ENCODE measurements around the gene SPTAN1. TPM values are rescaled to one million over a fixed set of nuclear protein-coding genes. Genes with fewer than 3 reads are reported as not detected.
"Not testable (repeated sequence)": the region's sequence is repeated elsewhere in the genome, so short reads cannot be mapped to it uniquely, and the experiment has no call there.

The SPTAN1 gene
- total RNA-seq, 1 experiment from 2014 or later, result 181 TPM

DNA sequence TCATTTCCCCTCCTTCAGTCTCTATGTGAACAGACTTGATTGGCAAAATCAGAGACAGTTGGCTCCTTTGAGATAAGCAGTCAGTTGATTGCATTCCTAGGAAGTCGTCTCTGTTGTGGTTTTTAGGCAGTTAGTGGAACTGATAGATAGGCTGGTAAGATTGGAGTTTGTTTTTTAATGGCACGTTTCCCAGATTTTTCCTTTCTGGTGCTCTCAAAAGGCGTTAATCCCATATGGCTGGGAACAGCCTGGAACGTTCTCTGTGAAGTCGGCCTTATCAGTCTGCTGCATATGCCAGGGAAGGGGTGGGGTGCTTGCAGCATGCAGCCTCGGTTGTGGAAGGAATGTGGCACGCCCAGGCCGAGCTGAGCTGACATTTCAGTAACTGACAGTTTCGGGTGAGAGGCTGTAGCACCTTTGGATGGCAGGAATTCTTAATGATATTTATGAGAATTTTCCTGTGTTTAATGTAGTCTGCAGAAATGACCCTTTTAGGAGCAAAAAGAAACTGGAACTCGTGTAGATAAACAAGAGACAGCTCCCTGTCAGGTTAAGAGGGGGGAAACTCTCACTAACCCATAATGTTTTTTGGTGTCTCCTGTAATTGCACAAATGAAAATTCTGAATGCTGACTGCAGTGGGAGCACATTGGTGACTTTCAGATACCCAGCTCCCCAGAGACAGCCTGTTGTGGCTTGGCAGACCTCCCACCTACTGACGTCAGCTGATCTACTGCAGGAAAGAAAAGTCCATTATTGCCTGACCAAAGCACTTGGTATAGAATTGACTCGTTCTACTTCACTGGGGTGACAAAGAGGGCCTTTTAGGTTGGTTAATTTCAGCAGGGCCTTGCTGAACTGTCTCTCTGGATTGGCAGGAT lies 6.3 kb downstream of the SPTAN1 start:
- Histone ChIP-seq H3K9me3 (replicated peaks) (no peaks in the 10 kb centered on the region), H3K4me1 (replicated peaks) (peaks cover 56% of the 10 kb centered on the region)

DNA sequence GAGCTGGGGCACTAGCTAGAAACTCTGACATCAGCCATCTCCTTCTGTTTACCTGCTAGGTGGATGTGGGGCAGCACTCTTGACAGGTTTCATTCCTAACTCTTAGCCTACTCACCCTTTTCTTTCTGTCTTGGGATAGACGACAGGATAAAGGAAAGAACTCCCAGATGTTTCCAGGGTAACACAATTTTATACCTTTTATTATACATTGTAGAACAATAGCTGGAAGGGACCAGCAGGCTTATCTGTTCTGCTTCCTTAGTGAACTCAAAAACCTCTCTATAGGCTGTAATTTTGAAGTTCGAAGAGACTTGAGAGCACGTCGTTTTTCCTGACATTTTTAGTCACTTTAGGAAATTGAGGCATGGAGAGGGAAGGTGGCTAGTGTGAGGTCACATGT lies 13.2 kb downstream of the SPTAN1 start:
- Histone ChIP-seq H3K4me3 (no peak overlapping the region), H3K27ac (no peak overlapping the region), H3K9me3 (replicated peaks) (no peaks in the 10 kb centered on the region), H3K4me1 (replicated peaks) (no peaks in the 10 kb centered on the region; the same call in 1 of the 2 replicates), H3K27me3 (replicated peaks) (no peaks in the 10 kb centered on the region), H3K36me3 (peaks cover 60% of the 10 kb centered on the region)
- no peak for DNase-seq (ENCODE audit: low read depth in 1 of 2, low spot score in 2 of 2)

More for the DNA sequence above, 6.3 kb downstream of the SPTAN1 start:
- peak overlapping the region; percentile 66 for H3K27ac ChIP-seq
- peak overlapping the region; percentile 2; the same call in 1 of the 2 replicates for H3K4me3 ChIP-seq
- peak; percentile 84 to 85 for DNase-seq (ENCODE audit: low read depth in 1 of 2, low spot score in 2 of 2)
- peaks cover 26% of the 10 kb centered on the region for H3K36me3 ChIP-seq
- no peaks in the 10 kb centered on the region for H3K27me3 ChIP-seq (replicated peaks)

DNA sequence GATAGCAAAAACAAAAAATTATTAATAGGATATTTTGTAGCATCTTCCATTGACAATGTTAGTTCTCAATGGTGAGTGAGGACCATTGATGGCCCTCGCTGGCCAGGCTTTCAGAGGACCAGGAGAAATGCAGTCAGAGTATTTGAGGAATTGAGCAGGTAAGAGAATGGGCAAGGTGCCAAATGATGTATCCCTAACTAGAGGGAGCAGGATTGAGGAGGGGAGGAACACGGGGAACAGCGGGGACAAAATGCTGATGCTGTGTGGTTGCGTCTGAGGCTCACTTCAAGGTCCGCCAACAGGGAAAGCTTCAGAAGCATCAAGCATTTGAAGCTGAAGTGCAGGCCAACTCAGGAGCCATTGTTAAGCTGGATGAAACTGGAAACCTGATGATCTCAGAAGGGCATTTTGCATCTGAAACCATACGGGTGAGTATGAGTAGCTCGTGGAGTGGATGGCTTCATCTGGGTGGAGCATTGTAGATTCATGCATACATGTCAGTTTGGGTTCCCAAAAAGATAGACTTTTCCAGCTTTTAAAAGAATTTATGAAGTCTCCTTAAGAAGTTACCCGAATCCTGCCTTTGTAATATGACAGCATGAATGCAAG lies 16.2 kb downstream of the SPTAN1 start:
- no peak overlapping the region for H3K4me3 ChIP-seq
- DNase-seq (ENCODE audit: low read depth in 1 of 2, low spot score in 2 of 2), result no peak
- H3K9me3 ChIP-seq (replicated peaks), result no peaks in the 10 kb centered on the region
- H3K27me3 ChIP-seq (replicated peaks), result no peaks in the 10 kb centered on the region
- no peak overlapping the region for H3K27ac ChIP-seq
- no peaks in the 10 kb centered on the region; the same call in 1 of the 2 replicates for H3K4me1 ChIP-seq (replicated peaks)
- peaks cover 78% of the 10 kb centered on the region for H3K36me3 ChIP-seq

DNA sequence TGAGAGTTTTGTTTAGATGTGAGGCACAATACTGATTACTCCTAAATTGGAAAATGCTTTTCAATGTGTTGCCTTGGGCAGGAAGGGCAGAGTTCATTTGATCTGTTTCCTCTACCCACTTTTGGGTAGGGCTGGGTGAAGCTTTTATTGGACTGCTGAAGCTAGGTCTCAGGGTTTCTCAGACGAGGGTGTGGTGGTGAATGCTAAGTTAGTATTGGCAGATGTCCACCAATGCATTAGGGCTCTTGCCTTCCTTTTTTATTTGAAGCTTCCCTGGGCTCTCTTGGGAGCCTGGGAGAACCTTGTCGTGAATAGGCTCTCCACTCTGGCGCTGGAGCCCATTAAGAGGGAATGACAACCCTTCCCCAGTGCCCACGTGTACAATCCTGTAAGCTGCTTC lies 23.1 kb downstream of the SPTAN1 start:
- no peak overlapping the region for H3K27ac ChIP-seq
- H3K27me3 ChIP-seq (replicated peaks), result no peaks in the 10 kb centered on the region
- H3K9me3 ChIP-seq (replicated peaks), result no peaks in the 10 kb centered on the region
- no peak overlapping the region for H3K4me3 ChIP-seq
- no peaks in the 10 kb centered on the region for H3K4me1 ChIP-seq (replicated peaks)
- no peak for DNase-seq (ENCODE audit: low read depth in 1 of 2, low spot score in 2 of 2)
- peaks cover 89% of the 10 kb centered on the region for H3K36me3 ChIP-seq

DNA sequence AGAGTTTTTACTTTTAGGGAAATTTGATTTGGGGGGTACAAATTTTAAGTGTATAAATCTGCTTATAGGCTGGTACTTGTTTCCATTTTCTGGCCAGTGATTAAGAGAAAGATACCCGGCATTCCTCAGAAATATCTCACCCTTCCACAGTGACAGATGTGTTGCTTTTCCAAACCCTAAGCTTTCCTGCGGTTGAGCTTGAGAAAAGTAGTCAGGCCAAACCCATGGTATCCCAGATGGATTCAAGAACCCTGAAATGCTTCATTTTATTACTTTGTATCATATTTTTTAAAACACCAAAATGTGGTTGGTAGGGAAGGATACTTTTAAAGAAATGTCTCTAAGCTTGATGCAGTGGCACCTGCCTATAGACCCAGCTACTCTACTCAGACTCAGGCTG lies 23.5 kb downstream of the SPTAN1 start:
- Histone ChIP-seq H3K9me3 (replicated peaks) (no peaks in the 10 kb centered on the region), H3K27ac (no peak overlapping the region), H3K4me3 (no peak overlapping the region), H3K36me3 (peaks cover 89% of the 10 kb centered on the region), H3K27me3 (replicated peaks) (no peaks in the 10 kb centered on the region), H3K4me1 (replicated peaks) (no peaks in the 10 kb centered on the region)
- no peak for DNase-seq (ENCODE audit: low read depth in 1 of 2, low spot score in 2 of 2)

DNA sequence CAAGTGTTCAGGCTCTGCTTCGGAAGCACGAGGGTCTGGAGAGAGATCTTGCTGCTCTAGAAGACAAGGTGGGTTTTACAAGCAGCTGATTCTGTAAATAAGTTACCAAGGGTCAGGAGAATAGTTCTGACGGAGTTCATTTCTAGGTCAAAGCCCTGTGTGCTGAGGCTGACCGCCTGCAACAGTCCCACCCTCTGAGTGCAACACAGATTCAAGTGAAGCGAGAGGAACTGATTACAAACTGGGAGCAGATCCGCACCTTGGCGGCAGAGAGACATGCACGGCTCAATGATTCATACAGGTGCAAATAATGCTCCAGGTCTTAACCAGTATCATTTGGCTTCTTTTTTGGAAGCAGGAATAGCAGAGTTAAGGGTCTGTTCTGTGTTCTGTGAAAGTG lies 24.8 kb downstream of the SPTAN1 start:
- DNase-seq (ENCODE audit: low read depth in 1 of 2, low spot score in 2 of 2), result no peak
- H3K36me3 ChIP-seq, result peaks cover 91% of the 10 kb centered on the region

GRCh38 chr9:128579194-128579593 lies 26.8 kb downstream of the SPTAN1 start:
- Histone ChIP-seq H3K4me1 (replicated peaks) (no peaks in the 10 kb centered on the region), H3K9me3 (replicated peaks) (no peaks in the 10 kb centered on the region), H3K27me3 (replicated peaks) (no peaks in the 10 kb centered on the region), H3K4me3 (no peak overlapping the region), H3K27ac (no peak overlapping the region), H3K36me3 (peaks cover 94% of the 10 kb centered on the region)
- DNase-seq (ENCODE audit: low read depth in 1 of 2, low spot score in 2 of 2), result no peak

More for the DNA sequence above, 24.8 kb downstream of the SPTAN1 start:
- no peaks in the 10 kb centered on the region for H3K9me3 ChIP-seq (replicated peaks)
- H3K27me3 ChIP-seq (replicated peaks), result no peaks in the 10 kb centered on the region
- no peak overlapping the region for H3K4me3 ChIP-seq
- H3K4me1 ChIP-seq (replicated peaks), result no peaks in the 10 kb centered on the region
- H3K27ac ChIP-seq, result no peak overlapping the region

GRCh38 chr9:128580731-128581130 lies 28.3 kb downstream of the SPTAN1 start:
- Histone ChIP-seq H3K9me3 (replicated peaks) (no peaks in the 10 kb centered on the region), H3K27me3 (replicated peaks) (no peaks in the 10 kb centered on the region), H3K4me3 (no peak overlapping the region), H3K36me3 (peaks cover 95% of the 10 kb centered on the region), H3K4me1 (replicated peaks) (no peaks in the 10 kb centered on the region), H3K27ac (no peak overlapping the region)
- DNase-seq (ENCODE audit: low read depth in 1 of 2, low spot score in 2 of 2), result no peak

DNA sequence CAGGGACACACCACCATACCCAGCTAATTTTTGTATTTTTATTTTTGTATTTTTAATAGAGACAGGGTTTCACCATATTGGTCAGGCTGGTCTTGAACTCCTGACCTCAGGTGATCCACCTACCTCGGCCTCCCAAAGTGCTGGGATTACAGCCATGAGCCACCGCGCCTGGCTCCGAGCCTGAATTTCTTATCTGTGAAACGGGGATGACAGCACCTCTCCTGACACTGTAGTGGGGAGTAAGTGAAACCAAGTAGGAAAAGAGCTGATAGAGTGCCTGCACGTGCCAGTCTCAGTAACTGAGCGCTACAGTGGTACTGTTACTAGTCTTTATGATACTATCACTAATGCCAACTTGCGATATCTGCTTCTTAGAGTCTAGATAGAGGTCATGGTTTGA lies 32.8 kb downstream of the SPTAN1 start:
- H3K4me1 ChIP-seq (replicated peaks); H3K4me3 ChIP-seq; DNase-seq (ENCODE audit: low read depth in 1 of 2, low spot score in 2 of 2); H3K27me3 ChIP-seq (replicated peaks); H3K27ac ChIP-seq; H3K9me3 ChIP-seq (replicated peaks): not testable (repeated sequence)
- H3K36me3 ChIP-seq, result peaks cover 91% of the 10 kb centered on the region

- not testable (repeated sequence) for H3K4me3 ChIP-seq; H3K27ac ChIP-seq; H3K4me1 ChIP-seq (replicated peaks); DNase-seq (ENCODE audit: low read depth in 1 of 2, low spot score in 2 of 2); H3K27me3 ChIP-seq (replicated peaks); H3K9me3 ChIP-seq (replicated peaks)
- H3K36me3 ChIP-seq, result peaks cover 91% of the 10 kb centered on the region
Observed at GRCh38 chr9:128586934-128587333, 34.5 kb downstream of the SPTAN1 start.

DNA sequence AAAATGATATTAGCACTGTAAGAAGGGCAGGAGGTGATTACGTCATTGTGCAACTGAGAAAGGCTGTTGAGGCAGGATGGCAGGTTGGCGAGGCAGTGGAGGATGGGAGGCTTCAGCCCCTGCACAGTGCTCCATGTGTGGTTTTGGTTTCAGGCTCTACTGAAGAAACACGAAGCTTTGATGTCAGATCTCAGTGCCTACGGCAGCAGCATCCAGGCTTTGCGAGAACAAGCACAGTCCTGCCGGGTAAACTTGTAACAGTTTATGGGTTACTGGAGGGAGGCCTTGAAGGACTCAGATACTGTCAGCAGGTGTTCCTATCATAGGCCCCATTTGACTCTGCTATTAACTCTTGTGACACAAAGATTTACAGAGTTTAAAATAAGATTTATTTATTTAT lies 35.1 kb downstream of the SPTAN1 start:
- Histone ChIP-seq H3K9me3 (replicated peaks) (no peaks in the 10 kb centered on the region), H3K4me3 (no peak overlapping the region), H3K36me3 (peaks cover 91% of the 10 kb centered on the region), H3K27me3 (replicated peaks) (no peaks in the 10 kb centered on the region), H3K27ac (no peak overlapping the region), H3K4me1 (replicated peaks) (no peaks in the 10 kb centered on the region)
- no peak for DNase-seq (ENCODE audit: low read depth in 1 of 2, low spot score in 2 of 2)

DNA sequence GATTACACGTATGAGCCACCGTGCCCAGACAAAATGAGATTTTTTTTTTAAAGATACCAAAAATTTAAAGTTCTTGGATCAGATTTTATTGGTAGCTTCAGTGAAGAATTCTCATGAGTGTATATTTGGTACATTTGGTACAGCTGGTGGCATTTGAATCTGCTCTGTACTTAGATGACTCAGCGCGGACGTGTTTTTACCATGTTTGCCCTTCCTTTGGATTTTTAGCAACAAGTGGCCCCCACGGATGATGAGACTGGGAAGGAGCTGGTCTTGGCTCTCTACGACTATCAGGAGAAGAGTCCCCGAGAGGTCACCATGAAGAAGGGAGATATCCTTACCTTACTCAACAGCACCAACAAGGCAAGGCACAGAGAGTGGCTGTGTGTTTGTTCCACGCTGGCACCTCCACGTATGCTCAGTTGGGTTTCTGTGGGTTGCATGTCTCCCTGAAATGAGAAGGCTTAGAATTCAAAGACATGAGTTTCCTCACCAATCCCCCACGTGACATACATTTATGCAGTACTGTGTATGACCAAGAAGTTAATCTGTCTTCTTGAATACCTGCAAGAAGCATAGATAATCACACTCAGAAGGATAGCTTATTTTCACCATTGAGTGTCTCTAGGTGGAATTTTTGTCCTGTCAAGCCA lies 36.3 kb downstream of the SPTAN1 start:
- Histone ChIP-seq H3K9me3 (replicated peaks) (no peaks in the 10 kb centered on the region), H3K4me3 (no peak overlapping the region), H3K27me3 (replicated peaks) (no peaks in the 10 kb centered on the region), H3K4me1 (replicated peaks) (no peaks in the 10 kb centered on the region), H3K36me3 (peaks cover 91% of the 10 kb centered on the region), H3K27ac (no peak overlapping the region)
- no peak for DNase-seq (ENCODE audit: low read depth in 1 of 2, low spot score in 2 of 2)

DNA sequence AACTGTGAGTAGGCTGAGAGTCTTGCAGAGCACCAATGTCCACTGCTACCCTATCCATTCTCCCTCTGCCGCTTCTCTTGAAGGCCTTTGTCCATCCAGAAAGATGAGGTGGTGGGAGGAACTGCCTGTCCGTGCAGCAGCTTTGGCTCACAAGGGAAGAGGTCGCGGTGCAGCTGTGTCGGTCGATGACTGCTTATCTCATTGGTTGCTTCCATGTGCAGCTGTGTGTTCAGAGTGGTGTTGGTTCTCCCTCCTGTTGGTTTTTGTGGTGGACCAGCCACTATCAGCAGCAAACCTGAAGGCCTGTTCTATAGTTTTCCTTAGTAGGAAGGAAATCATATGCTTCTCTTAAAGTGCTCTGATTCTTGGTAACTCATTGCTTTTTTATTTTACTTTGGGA lies 40.7 kb downstream of the SPTAN1 start:
- peaks cover 85% of the 10 kb centered on the region for H3K36me3 ChIP-seq
- DNase-seq (ENCODE audit: low read depth in 1 of 2, low spot score in 2 of 2), result no peak
- no peaks in the 10 kb centered on the region for H3K27me3 ChIP-seq (replicated peaks)
- no peaks in the 10 kb centered on the region for H3K4me1 ChIP-seq (replicated peaks)
- no peak overlapping the region for H3K4me3 ChIP-seq
- no peak overlapping the region for H3K27ac ChIP-seq
- no peaks in the 10 kb centered on the region for H3K9me3 ChIP-seq (replicated peaks)

- Histone ChIP-seq H3K4me3 (no peak overlapping the region), H3K27me3 (replicated peaks) (no peaks in the 10 kb centered on the region), H3K36me3 (peaks cover 86% of the 10 kb centered on the region), H3K4me1 (replicated peaks) (no peaks in the 10 kb centered on the region), H3K27ac (no peak overlapping the region), H3K9me3 (replicated peaks) (no peaks in the 10 kb centered on the region)
- DNase-seq (ENCODE audit: low read depth in 1 of 2, low spot score in 2 of 2), result no peak
Observed at GRCh38 chr9:128593856-128594255, 41.5 kb downstream of the SPTAN1 start.
